ENCODE results near the gene GPSM1.
"Not testable (repeated sequence)": the region's sequence is repeated elsewhere in the genome, so short reads cannot be mapped to it uniquely, and the experiment has no call there.

The GPSM1 gene

DNA sequence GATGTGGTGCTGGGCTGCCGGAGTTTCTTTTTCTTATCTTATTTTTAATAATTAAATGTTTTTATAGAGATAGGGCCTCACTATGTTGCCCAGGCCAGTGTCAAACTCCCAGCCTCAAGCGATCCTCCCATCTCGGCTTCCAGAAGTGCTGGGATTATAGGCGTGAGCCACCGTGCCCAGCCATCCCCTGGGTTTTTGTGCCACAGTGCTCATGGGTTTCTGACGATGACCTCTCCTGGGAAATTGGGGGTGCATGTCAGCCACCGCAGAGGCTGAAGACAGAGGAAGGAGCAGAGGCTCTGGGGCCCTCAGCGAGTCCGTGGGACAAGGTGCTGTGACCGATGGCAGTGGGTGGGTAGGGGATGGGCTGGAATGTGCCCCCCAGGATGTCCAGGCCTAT is 14.4 kb downstream of the GPSM1 start:
- in situ Hi-C loops (cut with MboI; ENCODE audit: low sequenced_read_pairs), result loop anchor here (25.0 kb wide), 1 partner anchor 296 kb away; no protein-coding TSS in a partner anchor

GRCh38 chr9:136342181-136343120 is 15.1 kb downstream of the GPSM1 start:
- in situ Hi-C loops (cut with MboI; ENCODE audit: low sequenced_read_pairs), result loop anchor here (25.0 kb wide), 1 partner anchor 295 kb away; no protein-coding TSS in a partner anchor

DNA sequence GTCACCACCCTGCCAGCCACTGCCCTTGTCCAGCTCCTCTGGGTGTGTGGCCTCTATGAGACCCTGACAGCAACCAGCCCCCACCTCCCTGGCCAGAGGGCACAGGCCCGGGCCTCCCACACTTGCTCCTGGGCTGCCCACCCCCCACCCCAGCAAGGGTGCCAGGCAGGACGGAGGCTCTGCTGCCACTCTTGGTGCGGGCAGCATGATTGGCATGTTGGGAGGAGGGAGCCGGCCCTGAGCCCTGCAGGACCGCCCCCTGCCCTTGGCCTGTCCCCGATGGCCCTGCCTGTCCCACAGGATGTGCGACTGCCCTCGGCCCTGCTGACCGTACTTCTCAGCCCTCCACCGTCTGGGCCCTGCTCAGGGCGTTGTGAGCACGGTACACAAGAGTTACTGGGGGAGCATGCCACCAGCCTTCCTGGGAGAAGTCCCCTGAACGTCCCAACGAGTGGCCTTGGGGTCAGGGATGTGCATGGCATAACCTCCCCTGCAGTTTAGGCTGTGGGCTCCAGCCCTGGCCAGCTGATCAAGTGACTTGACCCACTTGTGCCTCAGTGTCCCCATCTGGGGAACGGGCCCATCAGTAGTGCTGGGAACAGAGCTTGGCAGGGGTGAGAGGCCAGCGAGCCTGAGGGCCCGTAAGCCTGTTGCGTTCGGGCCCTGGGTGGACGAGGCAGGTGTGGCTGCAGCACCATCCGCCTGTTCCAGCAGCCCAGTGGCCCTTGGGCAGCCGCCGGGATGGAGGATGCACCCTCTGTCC is 16.0 kb downstream of the GPSM1 start:
- in situ Hi-C loops (cut with MboI; ENCODE audit: low sequenced_read_pairs), result loop anchor here (25.0 kb wide), 1 partner anchor 294 kb away; no protein-coding TSS in a partner anchor

- in situ Hi-C loops (cut with MboI; ENCODE audit: low sequenced_read_pairs), result loop anchor here (25.0 kb wide), 1 partner anchor 293 kb away; no protein-coding TSS in a partner anchor
Observed at GRCh38 chr9:136343884-136344269, 16.5 kb downstream of the GPSM1 start.

- in situ Hi-C loops (cut with MboI; ENCODE audit: low sequenced_read_pairs), result loop anchor here (25.0 kb wide), 1 partner anchor 293 kb away; no protein-coding TSS in a partner anchor
Observed at GRCh38 chr9:136344544-136345280, 17.4 kb downstream of the GPSM1 start.

- in situ Hi-C loops (cut with MboI; ENCODE audit: low sequenced_read_pairs), result loop anchor here (25.0 kb wide), 1 partner anchor 292 kb away; no protein-coding TSS in a partner anchor
Observed at GRCh38 chr9:136345281-136346156, 18.2 kb downstream of the GPSM1 start.

DNA sequence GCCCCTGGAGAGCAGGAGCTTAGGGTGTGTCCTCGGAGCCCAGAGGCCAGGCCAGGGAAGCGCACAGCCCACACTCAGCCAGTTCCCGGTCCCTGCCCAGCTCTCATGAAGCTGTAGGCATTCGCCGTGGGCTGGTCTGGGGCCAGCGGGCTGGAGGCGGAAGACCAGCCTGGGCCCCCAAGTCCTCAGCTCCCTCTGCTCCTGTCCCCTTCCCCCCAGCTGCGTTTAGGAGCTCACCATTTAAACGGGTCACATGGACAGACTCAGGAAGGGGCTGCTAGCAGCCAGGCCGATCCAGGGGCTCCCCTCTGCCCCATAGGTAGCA is 18.8 kb downstream of the GPSM1 start:
- in situ Hi-C loops (cut with MboI; ENCODE audit: low sequenced_read_pairs), result loop anchor here (25.0 kb wide), 1 partner anchor 291 kb away; no protein-coding TSS in a partner anchor

DNA sequence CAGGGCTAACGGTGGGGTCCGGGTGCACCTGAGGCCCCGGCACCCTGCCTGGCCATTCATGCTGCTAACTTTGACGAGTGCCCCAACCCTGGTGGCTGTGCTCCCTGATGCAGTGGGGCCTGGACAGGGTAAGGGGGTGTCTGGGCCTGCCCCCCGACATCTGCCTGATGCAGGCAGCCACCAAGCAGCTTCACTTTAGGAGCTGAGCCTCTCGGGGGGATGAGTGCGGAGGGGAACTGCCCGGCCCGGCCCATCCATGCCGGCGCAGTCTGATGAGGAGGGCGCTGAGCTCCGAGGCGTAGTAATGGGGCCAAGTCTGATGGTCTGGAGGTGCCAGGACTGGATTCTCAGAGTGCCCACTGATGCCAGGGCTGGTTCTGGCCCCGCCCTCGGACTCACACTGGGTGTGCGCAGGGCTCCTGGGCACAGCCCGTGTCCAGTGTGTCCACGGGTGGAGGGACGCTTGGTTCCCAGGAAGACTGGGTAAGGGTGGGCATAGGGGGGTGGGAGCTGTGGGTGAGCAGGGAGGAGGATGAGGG is 19.7 kb downstream of the GPSM1 start:
- in situ Hi-C loops (cut with MboI; ENCODE audit: low sequenced_read_pairs), result loop anchor here (25.0 kb wide), 1 partner anchor 290 kb away; no protein-coding TSS in a partner anchor

GRCh38 chr9:136347472-136348256 is 20.3 kb downstream of the GPSM1 start:
- in situ Hi-C loops (cut with MboI; ENCODE audit: low sequenced_read_pairs), result loop anchor here (25.0 kb wide), 1 partner anchor 290 kb away; no protein-coding TSS in a partner anchor

DNA sequence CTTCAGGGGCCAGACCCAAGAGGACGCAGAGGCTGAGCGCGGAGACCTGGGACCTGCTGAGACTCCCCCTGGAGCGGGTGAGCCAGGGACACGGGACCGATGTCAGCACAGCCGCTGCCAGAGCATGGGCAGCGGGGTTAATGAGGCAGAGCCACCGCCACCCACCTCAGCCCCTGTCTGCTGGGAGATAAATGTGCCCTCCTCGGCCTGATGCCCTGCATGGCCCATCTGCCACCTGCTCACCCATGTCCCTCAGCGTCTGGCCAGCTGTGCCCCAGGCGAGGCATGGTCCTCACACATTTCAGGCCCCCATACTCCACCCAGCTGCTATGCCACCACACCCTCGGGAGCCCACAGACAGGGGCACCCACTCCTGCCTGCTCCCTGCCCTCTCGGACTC is 21.4 kb downstream of the GPSM1 start:
- in situ Hi-C loops (cut with MboI; ENCODE audit: low sequenced_read_pairs), result loop anchor here (25.0 kb wide), 1 partner anchor 289 kb away; no protein-coding TSS in a partner anchor

DNA sequence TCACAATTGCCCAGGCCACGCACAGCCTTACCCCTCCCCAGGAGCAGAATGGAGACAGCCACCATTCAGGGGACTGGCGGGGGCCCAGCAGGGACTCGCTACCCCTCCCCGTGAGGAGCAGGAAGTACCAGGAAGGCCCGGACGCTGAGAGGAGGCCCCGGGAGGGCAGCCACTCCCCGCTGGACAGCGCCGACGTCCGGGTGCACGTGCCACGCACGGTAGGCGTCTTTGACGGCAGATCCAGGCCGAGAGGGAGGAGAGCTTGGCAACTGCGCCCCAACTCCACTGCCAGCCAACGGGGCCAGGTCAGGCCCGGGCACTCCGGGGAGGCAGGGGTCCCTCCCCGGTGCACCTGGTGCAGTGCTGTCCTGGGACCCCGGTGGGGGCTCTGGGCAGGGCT is 22.2 kb downstream of the GPSM1 start:
- in situ Hi-C loops (cut with MboI; ENCODE audit: low sequenced_read_pairs), result loop anchor here (25.0 kb wide), 1 partner anchor 288 kb away; no protein-coding TSS in a partner anchor

GRCh38 chr9:136351252-136351800 is 24.0 kb downstream of the GPSM1 start:
- in situ Hi-C loops (cut with MboI; ENCODE audit: low sequenced_read_pairs), result no loop called here

DNA sequence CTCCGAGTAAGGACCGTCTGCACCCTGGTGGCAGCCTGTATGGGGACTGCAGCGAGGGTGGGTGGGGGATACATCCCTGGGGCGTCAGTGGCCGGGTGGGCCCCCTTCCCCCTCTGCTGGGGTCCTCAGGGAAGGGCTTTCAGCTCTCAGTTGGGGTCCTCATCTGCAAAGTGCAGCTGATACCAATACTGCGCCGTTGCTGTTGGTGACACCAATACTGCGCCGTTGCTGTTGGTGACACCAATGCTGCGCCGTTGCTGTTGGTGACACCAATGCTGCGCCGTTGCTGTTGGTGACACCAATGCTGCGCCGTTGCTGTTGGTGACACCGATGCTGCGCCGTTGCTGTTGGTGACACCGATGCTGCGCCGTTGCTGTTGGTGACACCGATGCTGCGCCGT is 24.5 kb downstream of the GPSM1 start:
- in situ Hi-C loops (cut with MboI; ENCODE audit: low sequenced_read_pairs), result not testable (repeated sequence)

- in situ Hi-C loops (cut with MboI; ENCODE audit: low sequenced_read_pairs), result no loop called here
Observed at GRCh38 chr9:136352682-136353081, 25.3 kb downstream of the GPSM1 start.

DNA sequence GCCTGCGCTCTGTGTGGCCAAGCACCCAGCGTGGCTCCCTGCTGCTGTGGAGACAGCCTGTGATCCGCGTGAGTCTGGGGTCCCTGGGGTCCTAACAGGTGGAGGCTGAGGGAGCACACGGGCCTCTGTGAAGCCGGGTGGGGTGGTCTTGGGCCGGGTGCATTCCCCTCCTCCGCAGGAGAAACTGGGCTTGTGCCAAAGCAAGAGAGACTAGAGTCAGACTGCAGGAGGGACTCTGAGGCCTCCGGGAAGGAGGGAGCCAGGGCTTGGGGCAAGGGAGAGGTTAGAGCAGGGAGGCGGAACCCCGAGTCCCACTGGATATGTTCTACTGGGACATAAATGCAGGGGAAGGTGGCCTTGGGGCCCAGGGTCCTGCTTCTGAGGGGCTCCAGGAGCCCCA is 25.7 kb downstream of the GPSM1 start:
- in situ Hi-C loops (cut with MboI; ENCODE audit: low sequenced_read_pairs), result no loop called here

DNA sequence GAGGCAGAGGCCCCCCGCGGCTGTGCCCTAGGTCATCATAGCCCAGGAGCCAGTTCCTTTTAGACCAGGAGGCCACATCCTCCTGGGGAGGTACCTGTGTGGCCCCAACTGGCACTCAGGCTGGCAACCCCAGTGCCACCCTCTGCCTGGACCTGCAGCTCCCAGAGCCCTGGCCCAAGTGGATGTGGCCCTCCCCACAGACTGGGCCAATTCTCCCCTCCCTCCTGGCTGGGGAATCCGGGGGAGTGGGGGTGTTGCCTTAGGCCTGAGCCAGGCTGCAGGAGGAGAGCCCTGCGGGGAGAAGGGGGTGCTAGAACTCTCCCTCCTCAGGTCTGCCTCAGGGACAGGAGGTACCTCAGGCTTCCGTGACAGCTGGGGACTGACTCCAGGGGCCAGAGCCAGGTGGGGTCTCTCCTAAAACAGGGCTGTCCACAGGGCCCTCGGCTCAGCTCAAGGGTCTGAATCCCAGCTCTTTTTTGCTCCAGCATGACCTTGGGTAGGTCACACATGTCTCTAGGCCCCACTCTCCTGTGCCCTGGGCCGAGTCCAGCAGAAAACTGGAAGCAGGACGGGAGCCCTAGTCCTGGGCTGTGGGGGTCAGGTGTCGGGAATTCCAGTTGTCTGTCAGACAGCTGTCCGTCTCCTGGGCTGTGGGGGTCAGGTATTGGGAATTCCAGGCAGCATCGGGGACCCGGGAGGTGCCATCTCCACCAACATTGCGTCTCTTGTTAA is 26.6 kb downstream of the GPSM1 start:
- in situ Hi-C loops (cut with MboI; ENCODE audit: low sequenced_read_pairs), result no loop called here

- in situ Hi-C loops (cut with MboI; ENCODE audit: low sequenced_read_pairs), result no loop called here
Observed at GRCh38 chr9:136354592-136355085, 27.3 kb downstream of the GPSM1 start.
